H9 (cell line): Measurements from ENCODE around the gene PPFIA4. TPM values are rescaled to one million over a fixed set of nuclear protein-coding genes. Genes with fewer than 3 reads are reported as not detected.

Source experiments
- DNase-seq: peaks from one replicate; pipeline ENCODE4 v3.0.0-alpha.2; 2017
- H2AFZ ChIP-seq: one replicate; pipeline ENCODE4 v1.6.1; 2013; ENCODE audit warnings: mild to moderate bottlenecking, low read length, control low read depth, moderate library complexity
- H2AK5ac ChIP-seq: 2 replicates; pipeline ENCODE4 v1.6.1; 2013; ENCODE audit warnings: low read length, control low read depth, mixed read lengths; ENCODE audit not compliant: insufficient read length
- H2BK120ac ChIP-seq: one replicate; pipeline ENCODE4 v1.6.1; 2013; ENCODE audit warnings: low read depth, mild to moderate bottlenecking, low read length, control low read depth, inconsistent platforms; ENCODE audit not compliant: poor library complexity, severe bottlenecking
- H2BK12ac ChIP-seq: 2 replicates; pipeline ENCODE4 v1.6.1; 2013; ENCODE audit warnings: low read length, control low read depth, mixed read lengths, low read depth; ENCODE audit not compliant: insufficient read length
- H2BK15ac ChIP-seq: 2 replicates; pipeline ENCODE4 v1.6.1; 2013; ENCODE audit warnings: low read depth, low read length, control low read depth
- H2BK20ac ChIP-seq: one replicate; pipeline ENCODE4 v1.6.1; 2013; ENCODE audit warnings: low read depth, mild to moderate bottlenecking, low read length, control low read depth, inconsistent platforms; ENCODE audit not compliant: poor library complexity, severe bottlenecking
- H2BK5ac ChIP-seq: 2 replicates; pipeline ENCODE4 v1.6.1; 2013; ENCODE audit warnings: low read length, control low read depth, mixed read lengths; ENCODE audit not compliant: insufficient read length
- H3K14ac ChIP-seq: 2 replicates; pipeline ENCODE4 v1.6.1; 2013; ENCODE audit warnings: low read length, control low read depth; ENCODE audit not compliant: insufficient read depth
- H3K18ac ChIP-seq: 2 replicates; pipeline ENCODE4 v1.6.1; 2013; ENCODE audit warnings: low read depth, mild to moderate bottlenecking, mixed read lengths, low read length, control low read depth; ENCODE audit not compliant: insufficient read length
- H3K23ac ChIP-seq: 2 replicates; pipeline ENCODE4 v1.6.1; 2013; ENCODE audit warnings: low read length, control low read depth, mixed read lengths, low read depth; ENCODE audit not compliant: insufficient read length
- H3K23me2 ChIP-seq: 2 replicates; pipeline ENCODE4 v1.6.1; 2013; ENCODE audit warnings: low read depth, mild to moderate bottlenecking, mixed read lengths, low read length, control low read depth; ENCODE audit not compliant: insufficient read length, poor library complexity, severe bottlenecking
- H3K27ac ChIP-seq: 2 replicates; pipeline ENCODE4 v1.5.1; 2013; ENCODE audit warnings: low read length, control low read depth, mixed read lengths, low read depth; ENCODE audit not compliant: insufficient read length
- H3K27me3 ChIP-seq: 2 replicates; pipeline ENCODE4 v1.6.1; 2013; ENCODE audit warnings: low read length, control low read depth, inconsistent platforms; ENCODE audit not compliant: insufficient read depth
- H3K4ac ChIP-seq: 2 replicates; pipeline ENCODE4 v1.6.1; 2013; ENCODE audit warnings: low read depth, mild to moderate bottlenecking, control low read depth, inconsistent platforms, low read length, moderate library complexity
- H3K4me1 ChIP-seq: 2 replicates; pipeline ENCODE4 v1.6.1; 2013; ENCODE audit warnings: low read length, control low read depth, inconsistent platforms; ENCODE audit not compliant: insufficient read depth
- H3K4me2 ChIP-seq: 2 replicates; pipeline ENCODE4 v1.6.1; 2013; ENCODE audit warnings: low read length, control low read depth, mixed read lengths; ENCODE audit not compliant: insufficient read length, insufficient read depth
- H3K56ac ChIP-seq: 2 replicates; pipeline ENCODE4 v1.6.1; 2013; ENCODE audit warnings: low read depth, mild to moderate bottlenecking, mixed read lengths, low read length, control low read depth; ENCODE audit not compliant: insufficient read length
- H3K79me1 ChIP-seq: 2 replicates; pipeline ENCODE4 v1.6.1; 2013; ENCODE audit warnings: low read depth, mild to moderate bottlenecking, moderate library complexity, low read length, control low read depth, inconsistent platforms; ENCODE audit not compliant: insufficient read depth, poor library complexity, severe bottlenecking
- H3K79me2 ChIP-seq: 2 replicates; pipeline ENCODE4 v1.6.1; 2013; ENCODE audit warnings: low read length, control low read depth, inconsistent platforms; ENCODE audit not compliant: insufficient read depth
- H3K9ac ChIP-seq: 2 replicates; pipeline ENCODE4 v1.6.1; 2013; ENCODE audit warnings: low read length, control low read depth, mixed read lengths; ENCODE audit not compliant: insufficient read length; ENCODE audit errors: extremely low read depth
- H3K9me3 ChIP-seq: one replicate; pipeline ENCODE4 v1.6.1; 2013; ENCODE audit warnings: low read depth, low read length, inconsistent platforms; ENCODE audit not compliant: control insufficient read depth
- H3T11ph ChIP-seq: one replicate; pipeline ENCODE4 v1.6.1; 2013; ENCODE audit warnings: mild to moderate bottlenecking, low read length, control low read depth, inconsistent platforms
- H4K20me1 ChIP-seq: one replicate; pipeline ENCODE4 v1.6.1; 2013; ENCODE audit not compliant: control insufficient read depth, insufficient read length, insufficient read depth
- H4K5ac ChIP-seq: 2 replicates; pipeline ENCODE4 v1.6.1; 2013; ENCODE audit warnings: low read depth, mild to moderate bottlenecking, mixed read lengths, low read length, control low read depth; ENCODE audit not compliant: insufficient read length
- H4K8ac ChIP-seq: replicated peaks from 2 replicates; pipeline ENCODE4 v1.6.1; 2013; ENCODE audit warnings: low read length, control low read depth, mixed read lengths, low read depth; ENCODE audit not compliant: insufficient read length
- H4K91ac ChIP-seq: 2 replicates; pipeline ENCODE4 v1.6.1; 2013; ENCODE audit warnings: low read depth, mild to moderate bottlenecking, moderate library complexity, mixed read lengths, low read length, control low read depth; ENCODE audit not compliant: insufficient read length
- H3K27ac Mint-ChIP-seq, 3 experiments: 2 replicates in 2 of 3; 3 replicates in 1 of 3; pipeline ENCODE4 v1.8.0; 2020 to 2021; ENCODE audit warnings: mixed read lengths in 3 of 3, mild to moderate bottlenecking in 1 of 3, moderate library complexity in 1 of 3
- H3K27me3 Mint-ChIP-seq: 2 replicates; pipeline ENCODE4 v1.8.0; 2021; ENCODE audit warnings: low read depth, mild to moderate bottlenecking, moderate library complexity, mixed read lengths
- H3K36me3 Mint-ChIP-seq, 3 experiments: 2 replicates in 2 of 3; 3 replicates in 1 of 3; pipeline ENCODE4 v1.8.0; 2020 to 2021; ENCODE audit warnings: low read depth in 3 of 3, mixed read lengths in 3 of 3; ENCODE audit not compliant: insufficient read depth in 1 of 3
- H3K4me1 Mint-ChIP-seq, 2 experiments: 2 replicates each; pipeline ENCODE4 v1.8.0; 2020; ENCODE audit warnings: mixed read lengths in 2 of 2
- H3K4me3 Mint-ChIP-seq, 2 experiments: 2 replicates in 1 of 2; 3 replicates in 1 of 2; pipeline ENCODE4 v1.8.0; 2020 to 2021; ENCODE audit warnings: mild to moderate bottlenecking in 2 of 2, mixed read lengths in 2 of 2, moderate library complexity in 1 of 2
- H3K9me3 Mint-ChIP-seq, 2 experiments: 2 replicates in 1 of 2; 3 replicates in 1 of 2; pipeline ENCODE4 v1.8.0; 2020; ENCODE audit warnings: mild to moderate bottlenecking in 2 of 2, mixed read lengths in 2 of 2, moderate library complexity in 1 of 2
- CTCF ChIP-seq: fragments of 200-600 bp; sonication (generic); conservative IDR thresholded peaks from 3 replicates; pipeline ENCODE4 v1.8.0; 2021; ENCODE audit warnings: antibody characterized with exemption, mild to moderate bottlenecking
- WGBS: extraction: QIAGEN DNeasy Blood & Tissue Kit; methylation state at CpG from one replicate; pipeline ENCODE4 v1.1.7; 2013; ENCODE audit warnings: missing lambda C conversion rate, low lambda C conversion rate, mixed read lengths; ENCODE audit not compliant: insufficient read length; ENCODE audit errors: extremely low coverage; 5-methylcytosine and 5-hydroxymethylcytosine counted together
- total RNA-seq: library from RNA; stranded (reverse); gene quantifications from 2 replicates; pipeline ENCODE4 v1.2.1, GENCODE V29; 2021

The PPFIA4 gene
- total RNA-seq, 1 experiment from 2014 or later = 3.9 TPM

- Histone ChIP-seq H3K4ac (no peak overlapping the region), H2BK12ac (no peak overlapping the region), H3K23me2 (no peaks in the 10 kb centered on the region), H3K14ac (no peak overlapping the region), H3K27ac (no peak overlapping the region), H3K4me2 (no peak overlapping the region), H3K4me1 (peaks cover 7% of the 10 kb centered on the region; the same call in 1 of the 2 replicates), H2BK5ac (no peak overlapping the region), H3K23ac (no peak overlapping the region), H4K20me1 (peaks cover 2% of the 10 kb centered on the region), H3K79me2 (no peaks in the 10 kb centered on the region), H3K79me1 (no peaks in the 10 kb centered on the region), H3K9me3 (no peaks in the 10 kb centered on the region), H3T11ph (no peak overlapping the region), H2AFZ (no peak overlapping the region), H2BK15ac (no peak overlapping the region), H4K5ac (no peak overlapping the region), H3K9ac (no peak overlapping the region), H2AK5ac (no peak overlapping the region), H3K56ac (no peak overlapping the region), H2BK120ac (no peak overlapping the region), H4K8ac (no peak overlapping the region), H3K18ac (no peak overlapping the region), H3K27me3 (peaks cover 2% of the 10 kb centered on the region; the same call in 1 of the 2 replicates), H2BK20ac (no peak overlapping the region), H4K91ac (no peak overlapping the region)
- no peak overlapping the region for H3K27ac Mint-ChIP-seq
- no peak for TF ChIP-seq CTCF
- H3K36me3 Mint-ChIP-seq = no peaks in the 10 kb centered on the region; a peak in 1 of 7 replicates
- no peak overlapping the region for H3K4me3 Mint-ChIP-seq
- WGBS = no CpG with 5 or more reads among the region's 2 CpGs
- peaks cover 16 to 21% of the 10 kb centered on the region in 2 experiments for H3K4me1 Mint-ChIP-seq
- no peak for DNase-seq
- peaks cover 11% of the 10 kb centered on the region for H3K27me3 Mint-ChIP-seq
- H3K9me3 Mint-ChIP-seq = no peaks in the 10 kb centered on the region
These were observed 7.0 kb downstream of the PPFIA4 start for GRCh38 chr1:203033287-203033686.
